Measurements from ENCODE around the gene MAGEA1. TPM values are rescaled to one million over a fixed set of nuclear protein-coding genes. Genes with fewer than 3 reads are reported as not detected.
"Not testable (repeated sequence)": the region's sequence is repeated elsewhere in the genome, so short reads cannot be mapped to it uniquely, and the experiment has no call there.

The MAGEA1 gene, protein sequence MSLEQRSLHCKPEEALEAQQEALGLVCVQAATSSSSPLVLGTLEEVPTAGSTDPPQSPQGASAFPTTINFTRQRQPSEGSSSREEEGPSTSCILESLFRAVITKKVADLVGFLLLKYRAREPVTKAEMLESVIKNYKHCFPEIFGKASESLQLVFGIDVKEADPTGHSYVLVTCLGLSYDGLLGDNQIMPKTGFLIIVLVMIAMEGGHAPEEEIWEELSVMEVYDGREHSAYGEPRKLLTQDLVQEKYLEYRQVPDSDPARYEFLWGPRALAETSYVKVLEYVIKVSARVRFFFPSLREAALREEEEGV
- not detected for polyA plus RNA-seq (ENCODE audit: insufficient read depth in 1 of 5, insufficient read length in 5 of 5, low replicate concordance in 1 of 5)
- long read RNA-seq, donor 1 = 0 reads
- long read RNA-seq, donor 2 = 0 reads
- long read RNA-seq, donor 3 = 0 reads
- long read RNA-seq, donor 4 = 0 reads
- long read RNA-seq, donor 5 = 0 reads
- long read RNA-seq, donor 6 = 0 reads
- long read RNA-seq, donor 7 = 0 reads
- long read RNA-seq, donor 8 = 0 reads

- no peak for DNase-seq
Measured at GRCh38 chrX:153179131-153179530, at the start of gene MAGEA1. MAGEA1 (plus strand) TSS chrX:153179284; CDS start chrX:153182390, 3,106 bp downstream.

GRCh38 chrX:153132924-153133323 lies 46.2 kb upstream of the MAGEA1 start:
- DNase-seq = not testable (repeated sequence)

DNA sequence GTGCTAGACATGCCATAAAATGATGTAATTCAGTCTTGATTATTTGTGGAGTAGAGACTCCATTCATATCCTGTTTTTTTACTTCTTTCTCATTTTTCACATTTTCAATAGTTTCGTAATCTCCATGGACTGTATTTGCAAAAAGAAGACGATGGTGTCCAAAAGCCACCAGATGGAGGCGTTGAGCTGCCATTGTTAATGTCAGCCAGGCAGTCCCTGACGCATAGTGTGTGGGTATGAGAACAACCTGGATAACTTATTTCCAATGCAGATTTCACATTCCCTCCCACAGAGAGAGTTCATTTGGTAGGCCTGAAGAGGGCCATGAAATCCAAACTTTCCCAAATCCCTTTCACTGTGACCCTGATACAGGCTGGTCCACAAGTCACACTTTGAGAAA lies 40.0 kb upstream of the MAGEA1 start:
- not testable (repeated sequence) for DNase-seq

DNA sequence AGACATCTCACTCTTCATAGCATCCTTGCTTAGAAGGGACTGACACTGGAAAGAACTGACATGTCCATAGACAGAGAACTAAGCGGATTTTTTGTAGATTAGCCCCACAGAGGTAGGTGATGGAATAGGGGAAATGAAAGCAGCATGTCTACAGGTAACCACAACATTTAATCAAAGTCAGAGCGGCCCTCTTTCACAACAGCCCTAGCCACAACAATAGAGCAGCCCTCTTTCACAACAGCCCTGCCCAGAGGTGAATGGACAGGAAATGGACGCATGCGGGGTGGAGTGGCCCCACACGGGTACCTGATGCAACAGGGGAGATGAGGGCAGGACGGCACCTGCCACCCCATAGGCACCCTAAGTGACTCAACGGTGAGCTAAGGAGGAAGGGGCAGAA lies 32.8 kb upstream of the MAGEA1 start:
- DNase-seq = not testable (repeated sequence)

DNA sequence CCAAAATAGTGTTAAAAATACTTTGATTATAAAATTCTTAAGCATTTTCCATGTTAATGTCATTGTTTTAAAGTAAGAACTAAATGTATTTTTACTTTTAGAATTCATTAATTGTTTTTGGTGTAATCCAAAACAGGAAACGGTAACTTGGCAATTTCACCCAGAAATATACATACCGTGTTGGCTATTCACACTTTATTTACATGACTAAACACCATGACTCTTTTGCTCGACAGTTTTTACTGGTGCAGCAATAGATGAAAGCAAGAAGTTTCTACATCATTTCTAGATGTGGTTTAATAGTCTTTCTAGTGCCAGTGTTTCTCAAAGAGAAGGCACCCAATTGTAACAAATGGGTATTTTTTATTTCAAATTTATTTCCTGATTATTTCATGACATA lies 25.6 kb upstream of the MAGEA1 start:
- no peak for DNase-seq

GRCh38 chrX:153157450-153157849 lies 21.6 kb upstream of the MAGEA1 start:
- peak in 1 of 2 donors; percentile 1 for DNase-seq

DNA sequence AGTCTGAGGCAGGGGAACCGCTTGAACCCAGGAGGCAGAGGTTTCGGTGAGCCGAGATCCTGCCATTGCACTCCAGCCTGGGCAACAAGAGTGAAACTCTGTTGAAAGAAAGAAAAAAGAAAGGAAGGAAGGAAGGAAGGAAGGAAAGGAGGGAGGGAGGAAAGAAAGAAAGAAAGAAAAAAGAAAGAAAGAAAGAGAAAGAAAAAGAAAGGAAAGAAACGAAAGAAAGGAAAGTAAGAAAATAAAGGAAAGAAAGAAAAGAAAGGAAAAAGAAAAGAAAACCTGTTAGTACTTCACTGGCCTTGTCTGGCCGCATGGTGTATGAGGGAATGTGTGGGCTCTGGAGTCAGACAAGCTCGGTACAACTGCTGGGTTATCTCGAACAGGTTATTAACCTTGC lies 20.8 kb upstream of the MAGEA1 start:
- DNase-seq = no peak

DNA sequence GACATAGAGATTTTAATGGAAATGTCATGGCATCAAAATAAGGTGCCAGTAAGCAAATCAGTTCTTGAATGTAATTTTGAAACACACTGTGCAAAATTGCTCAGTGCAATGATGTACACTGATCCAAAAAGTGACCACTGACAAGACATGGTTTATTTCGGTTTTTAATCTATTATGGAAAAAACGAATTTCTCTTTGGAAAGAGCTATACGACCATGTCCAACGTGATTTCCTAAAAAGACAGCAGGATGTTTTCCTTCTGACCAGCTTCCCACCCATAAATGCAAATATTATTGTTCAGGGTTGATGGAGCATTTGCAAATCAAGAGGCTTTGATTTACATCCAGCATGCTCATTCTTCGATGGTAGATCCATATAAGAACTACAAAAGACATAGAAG lies 17.1 kb upstream of the MAGEA1 start:
- no peak for DNase-seq

DNA sequence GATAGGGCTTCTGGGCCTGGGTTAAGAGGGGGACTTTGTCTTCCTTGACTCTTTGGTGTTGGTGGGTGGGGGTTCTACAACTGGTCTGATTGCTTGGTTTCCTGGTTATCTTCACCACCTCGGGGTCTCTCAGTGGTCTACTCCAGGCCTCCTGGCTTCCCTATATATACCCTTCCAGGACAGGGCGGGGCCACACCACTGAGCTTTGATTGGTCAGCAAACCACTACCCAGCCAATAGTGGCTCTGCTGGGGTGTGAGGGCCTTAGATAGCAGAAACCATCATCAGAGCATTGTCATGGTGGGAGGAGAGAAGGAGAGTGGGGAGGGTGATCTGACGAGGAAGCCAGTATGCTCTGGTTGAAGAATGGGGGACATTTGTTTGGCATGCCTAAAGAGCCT lies 14.4 kb upstream of the MAGEA1 start:
- no peak for DNase-seq

GRCh38 chrX:153168423-153168822 lies 10.7 kb upstream of the MAGEA1 start:
- not testable (repeated sequence) for DNase-seq

DNA sequence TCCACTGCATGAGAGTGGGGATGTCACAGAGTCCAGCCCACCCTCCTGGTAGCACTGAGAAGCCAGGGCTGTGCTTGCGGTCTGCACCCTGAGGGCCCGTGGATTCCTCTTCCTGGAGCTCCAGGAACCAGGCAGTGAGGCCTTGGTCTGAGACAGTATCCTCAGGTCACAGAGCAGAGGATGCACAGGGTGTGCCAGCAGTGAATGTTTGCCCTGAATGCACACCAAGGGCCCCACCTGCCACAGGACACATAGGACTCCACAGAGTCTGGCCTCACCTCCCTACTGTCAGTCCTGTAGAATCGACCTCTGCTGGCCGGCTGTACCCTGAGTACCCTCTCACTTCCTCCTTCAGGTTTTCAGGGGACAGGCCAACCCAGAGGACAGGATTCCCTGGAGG lies 2.7 kb downstream of the MAGEA1 start:
- no peak for DNase-seq

GRCh38 chrX:153184787-153185186 lies 5.7 kb downstream of the MAGEA1 start:
- DNase-seq = no peak

DNA sequence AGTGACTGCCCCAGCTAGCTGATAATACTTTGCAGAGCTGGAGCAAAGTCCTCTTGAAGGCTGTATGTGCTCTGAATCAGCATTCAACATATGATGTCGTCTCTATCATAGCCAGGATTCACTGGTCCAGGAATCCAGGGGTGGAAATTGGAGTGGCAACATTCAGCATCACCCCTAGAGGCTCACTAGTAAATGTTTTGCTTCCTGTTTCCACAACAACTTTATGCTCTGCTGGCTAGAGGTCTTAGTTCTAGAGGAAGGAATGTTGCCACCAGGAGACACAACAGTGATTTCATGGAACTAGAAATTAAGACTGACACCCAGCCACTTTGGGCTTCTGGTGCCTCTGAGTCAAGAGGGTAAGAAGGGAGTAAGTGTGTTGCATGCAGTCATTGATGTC lies 11.3 kb downstream of the MAGEA1 start:
- no peak for DNase-seq

GRCh38 chrX:153200462-153200861 lies 21.4 kb downstream of the MAGEA1 start:
- DNase-seq = no peak

- no peak for DNase-seq
Measured at GRCh38 chrX:153206425-153207046, 27.5 kb downstream of the MAGEA1 start.

DNA sequence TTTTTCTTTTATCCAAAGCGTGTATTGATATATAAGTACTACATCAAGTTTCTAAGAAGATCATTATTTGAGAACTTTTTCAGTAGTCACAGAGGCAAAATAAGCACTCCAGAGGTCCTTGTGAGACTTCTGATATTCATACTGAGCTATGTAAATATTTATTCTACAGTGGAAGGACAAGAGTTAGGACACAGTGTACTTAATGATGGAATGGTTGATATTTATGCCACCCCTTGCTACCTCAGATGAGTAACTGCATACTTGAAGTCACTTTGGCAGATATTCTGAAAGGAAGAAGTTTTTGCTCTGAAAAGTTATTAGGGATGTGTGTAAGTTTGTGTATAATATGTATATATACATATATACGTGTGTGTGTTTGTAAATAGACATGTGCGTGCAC lies 30.3 kb downstream of the MAGEA1 start:
- no peak for DNase-seq

DNA sequence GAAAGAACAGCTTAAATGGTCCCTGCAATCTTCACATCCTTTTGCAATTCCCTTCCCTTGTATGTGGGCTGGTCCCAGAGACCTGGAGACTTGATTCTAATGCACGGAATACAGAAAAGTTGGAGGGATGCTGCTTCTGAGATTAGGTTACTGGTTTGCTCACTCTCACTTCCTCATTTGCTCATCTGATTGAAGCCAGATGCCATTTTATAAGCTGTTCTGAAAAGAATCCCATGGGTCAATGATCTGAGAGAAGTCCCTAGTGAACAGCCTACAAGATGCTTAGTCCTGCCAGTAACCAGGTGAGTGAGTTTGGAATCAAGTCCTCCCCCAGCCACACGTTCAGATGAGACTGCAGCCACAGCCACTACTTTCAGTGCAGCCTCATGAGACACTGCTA lies 35.9 kb downstream of the MAGEA1 start:
- no peak for DNase-seq

DNA sequence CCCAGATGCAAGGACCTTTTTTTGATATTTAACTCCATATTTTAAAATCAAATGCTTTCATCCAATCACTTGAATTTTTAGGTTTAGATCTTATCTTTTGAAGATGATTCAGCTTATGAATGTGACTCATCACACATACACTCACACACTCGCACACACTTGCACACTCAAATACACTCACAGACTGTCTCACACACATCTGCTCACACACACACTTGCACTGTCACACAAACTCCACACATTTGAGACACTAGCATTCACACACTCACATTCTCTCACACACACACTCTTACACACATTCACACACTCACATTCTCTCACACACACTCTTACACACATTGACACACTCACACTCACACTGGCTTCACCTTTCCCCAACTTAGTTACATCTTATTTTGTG lies 37.8 kb downstream of the MAGEA1 start:
- no peak for DNase-seq

DNA sequence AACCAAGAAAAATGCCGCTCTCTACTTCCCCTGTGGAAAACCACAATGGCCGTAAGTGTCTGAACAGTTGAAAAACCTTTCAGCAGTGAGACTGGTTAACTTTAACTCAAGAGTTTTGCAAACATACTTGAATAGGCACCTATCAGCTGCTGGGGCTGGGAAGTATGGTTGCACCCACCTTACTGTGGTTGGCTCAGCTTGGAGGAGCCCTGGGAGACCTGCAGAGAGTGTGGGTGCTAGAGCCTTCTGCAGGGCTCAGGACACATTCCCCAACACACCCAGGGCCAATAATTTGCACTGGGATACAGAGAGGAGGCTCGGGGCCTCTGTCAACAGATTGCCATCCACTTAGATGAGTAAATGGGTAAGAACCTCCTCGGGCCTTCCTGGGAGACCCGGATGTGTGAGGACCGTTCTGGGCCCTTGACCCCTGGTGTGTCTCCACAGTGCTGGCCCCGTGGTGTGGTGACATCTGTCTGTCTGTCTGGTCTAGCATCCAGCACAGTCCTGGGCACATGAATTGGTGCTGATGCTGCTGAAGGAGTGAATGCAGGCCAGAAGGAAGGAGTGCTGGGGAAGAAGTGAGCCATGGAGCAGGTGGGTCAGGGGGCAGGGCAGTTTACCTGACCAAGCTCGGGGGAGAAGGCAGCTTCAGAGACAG lies 46.5 kb downstream of the MAGEA1 start:
- no peak for DNase-seq

- DNase-seq = peak in 1 of 2 donors; percentile 36
Measured at GRCh38 chrX:153226344-153227185, 47.5 kb downstream of the MAGEA1 start.
